NCI-H774 (cell line): ENCODE data around the gene ZNF366.

ENCODE experiments used
- DNase-seq: peaks from one replicate; lab custom pipeline; 2025; lab: John Stamatoyannopoulos, UW

ZNF366 gene

DNA sequence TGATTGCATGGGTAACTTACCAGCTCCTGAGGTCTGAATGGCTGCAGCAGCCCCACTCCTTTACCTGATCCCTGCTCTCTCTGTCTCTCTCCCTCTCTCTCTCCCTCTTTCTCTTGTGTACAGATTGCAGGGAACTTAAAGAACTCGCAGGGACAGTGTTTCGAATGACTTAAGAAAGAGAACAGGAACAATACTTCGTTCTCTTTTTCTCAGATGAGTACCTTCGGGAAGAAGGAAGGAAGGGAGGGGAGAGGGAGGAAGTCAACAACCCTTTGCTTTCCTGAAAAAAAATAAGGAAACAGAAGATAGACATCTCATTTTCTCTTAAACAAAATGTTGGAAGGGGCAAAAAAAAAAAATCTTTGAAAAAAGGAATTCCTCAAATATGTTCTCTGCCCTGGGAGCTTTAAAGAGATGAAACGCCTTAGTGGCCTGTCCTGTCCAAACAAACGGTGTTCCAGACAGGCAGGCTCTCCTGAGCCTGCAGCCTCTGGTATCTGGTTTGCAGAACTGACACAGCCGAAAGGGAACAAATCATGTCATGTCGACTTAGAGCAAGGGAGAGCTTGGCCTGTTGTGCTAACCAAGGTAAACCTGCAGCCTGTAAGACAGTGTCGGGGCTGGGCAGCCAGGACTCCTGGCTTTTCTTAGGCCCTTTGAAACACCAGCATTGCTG, at the start of gene ZNF366:
TSS of gene ZNF366 (minus strand) at position 180 of the 676 bp plus-strand sequence. CDS start 45,914 bp downstream, outside the sequence.
- DNase-seq, result no peak

GRCh38 chr5:72556351-72557166, 49.3 kb upstream of the ZNF366 start:
- peak; percentile 45 for DNase-seq

DNA sequence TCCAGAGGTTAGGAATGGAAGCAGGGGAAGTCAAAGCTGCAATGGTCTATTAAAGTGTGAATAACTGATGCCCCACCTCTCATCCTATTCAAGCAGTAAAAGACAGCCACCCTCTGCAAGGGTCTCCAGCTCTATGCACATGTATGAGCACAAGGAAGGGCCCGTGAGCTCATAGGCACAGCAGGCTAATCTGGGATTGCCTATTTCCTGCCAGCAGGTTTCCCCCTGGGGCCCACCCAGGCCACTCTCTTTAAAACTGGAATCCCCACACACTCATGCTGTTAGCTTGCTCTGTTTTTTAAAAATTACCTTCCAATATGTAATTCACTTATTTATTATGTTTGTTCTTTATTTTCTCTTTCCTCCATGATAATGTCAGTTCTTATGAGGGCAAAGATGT, 48.7 kb upstream of the ZNF366 start:
- no peak for DNase-seq

GRCh38 chr5:72554897-72555296, 47.7 kb upstream of the ZNF366 start:
- DNase-seq, result no peak

- no peak for DNase-seq
Measured at GRCh38 chr5:72552041-72552557, 44.9 kb upstream of the ZNF366 start.

- DNase-seq, result no peak
Measured at GRCh38 chr5:72550595-72550994, 43.4 kb upstream of the ZNF366 start.

DNA sequence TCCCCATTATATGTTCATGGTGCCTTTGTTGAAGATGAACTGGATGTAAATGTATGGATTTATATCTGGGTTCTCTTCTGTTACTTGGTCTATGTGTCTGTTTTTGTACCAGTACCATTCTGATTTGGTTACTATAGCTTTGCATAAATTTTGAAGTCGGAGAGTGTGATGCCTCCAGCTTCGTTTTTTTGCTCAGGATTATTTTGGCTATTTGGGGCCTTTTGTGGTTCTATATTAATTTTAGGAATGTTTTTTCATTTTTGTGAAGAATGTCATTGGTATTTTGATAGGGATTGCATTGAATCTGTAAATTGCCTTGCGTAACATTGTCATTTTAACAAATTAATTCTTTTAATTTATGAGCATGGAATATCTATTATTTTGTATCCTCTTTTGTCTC, 36.6 kb upstream of the ZNF366 start:
- DNase-seq, result no peak

DNA sequence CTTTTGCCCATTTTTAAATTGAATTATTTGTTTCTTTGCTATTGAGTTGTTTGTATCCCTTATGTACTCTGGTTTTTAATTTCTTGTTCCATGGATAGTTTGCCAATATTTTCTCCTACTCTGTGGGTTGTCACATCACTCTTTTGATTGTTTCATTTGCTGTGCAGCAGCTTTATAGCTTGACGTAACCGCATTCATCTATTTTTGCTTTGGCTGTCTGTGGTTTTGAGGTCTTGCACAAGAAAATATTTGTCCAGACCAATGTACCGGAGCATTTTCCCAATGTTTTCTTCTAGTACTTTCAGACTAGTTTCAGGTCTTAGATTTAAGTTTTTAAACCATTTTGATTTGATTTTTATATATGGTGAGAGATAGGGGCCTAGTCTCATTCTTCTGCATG, 36.2 kb upstream of the ZNF366 start:
- DNase-seq, result no peak

- DNase-seq, result no peak
Measured at GRCh38 chr5:72542695-72543094, 35.5 kb upstream of the ZNF366 start.

GRCh38 chr5:72541501-72542225, 34.5 kb upstream of the ZNF366 start:
- no peak for DNase-seq

- no peak for DNase-seq
Measured at GRCh38 chr5:72540759-72541438, 33.7 kb upstream of the ZNF366 start.

- no peak for DNase-seq
Measured at GRCh38 chr5:72539726-72540125, 32.5 kb upstream of the ZNF366 start.

DNA sequence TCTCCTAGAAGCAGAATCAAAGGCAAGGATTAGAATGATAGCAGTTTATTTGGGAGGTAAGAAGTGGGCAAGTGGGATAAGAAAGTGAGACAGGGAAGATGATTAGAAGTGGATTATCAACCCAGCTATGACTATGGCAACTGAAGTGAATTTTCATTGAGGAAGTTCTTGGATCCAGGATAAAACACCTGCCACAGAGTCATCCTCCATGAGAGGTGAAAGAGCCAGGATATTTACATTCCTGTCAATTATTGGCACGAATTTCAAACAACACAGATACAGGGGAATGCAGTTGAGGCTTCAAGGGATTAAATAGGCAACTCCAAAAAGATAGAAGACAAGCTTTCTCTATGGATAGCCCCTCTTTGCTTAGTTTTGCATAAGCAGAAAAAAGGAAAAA, 31.8 kb upstream of the ZNF366 start:
- DNase-seq, result no peak

GRCh38 chr5:72537166-72537565, 30.0 kb upstream of the ZNF366 start:
- no peak for DNase-seq

GRCh38 chr5:72531496-72532190, 24.4 kb upstream of the ZNF366 start:
- no peak for DNase-seq

DNA sequence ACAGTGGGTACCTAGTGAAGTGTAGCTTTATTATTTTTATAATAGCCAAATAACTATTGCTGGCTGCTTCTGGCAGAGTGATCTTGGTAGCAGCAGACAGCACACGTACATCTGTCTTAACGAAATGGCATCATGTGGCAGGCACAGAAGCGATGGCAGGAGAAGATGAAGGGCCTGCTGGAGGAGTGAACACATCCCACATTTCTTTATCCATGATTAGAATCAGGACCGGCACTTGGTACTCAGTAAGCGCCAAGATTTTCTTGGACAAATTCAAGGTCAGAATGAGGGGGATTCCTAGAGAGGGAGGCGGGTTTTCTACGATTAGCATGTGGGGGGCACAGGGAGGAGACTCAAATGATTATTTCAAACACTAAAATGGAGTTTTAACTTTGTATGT, 23.0 kb upstream of the ZNF366 start:
- DNase-seq, result no peak

DNA sequence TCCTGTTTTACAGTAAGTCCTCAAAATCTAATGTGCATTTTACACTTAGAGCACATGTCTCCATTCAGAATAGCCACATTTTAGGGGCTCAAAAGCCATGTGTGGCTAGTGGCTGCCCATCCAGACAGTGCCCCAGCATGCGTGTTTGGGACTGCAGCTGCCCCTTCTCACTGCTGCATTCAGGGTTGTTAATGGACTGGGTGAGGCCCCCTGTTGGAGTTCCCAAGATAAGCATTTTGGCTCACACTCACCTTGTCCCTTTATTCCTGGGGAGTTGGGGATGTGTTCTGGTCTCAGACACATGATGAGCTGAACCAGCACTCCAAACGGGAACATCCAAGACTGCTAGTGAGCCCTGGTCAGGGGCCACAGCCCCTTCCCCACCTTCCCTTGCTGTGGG, 22.2 kb upstream of the ZNF366 start:
- no peak for DNase-seq

GRCh38 chr5:72525816-72526215, 18.6 kb upstream of the ZNF366 start:
- no peak for DNase-seq

GRCh38 chr5:72523960-72524582, 16.9 kb upstream of the ZNF366 start:
- DNase-seq, result no peak

GRCh38 chr5:72522607-72523006, 15.4 kb upstream of the ZNF366 start:
- DNase-seq, result no peak

- no peak for DNase-seq
Measured at GRCh38 chr5:72519111-72519510, 11.9 kb upstream of the ZNF366 start.
